K562 (cell line): ENCODE data around the gene STUM.

Experiments used
- CREB1 ChIP-seq, 2 experiments: sonication (generic) in 1 of 2; formaldehyde crosslinking in 1 of 2; IDR thresholded peaks; 2 replicates each; pipeline versions ENCODE4 v1.6.1 to v1.8.0; 2012 to 2022; ENCODE audit warnings: inconsistent platforms in 1 of 2, mild to moderate bottlenecking in 1 of 2, missing genetic modification reagents in 1 of 2, moderate library complexity in 1 of 2
- CTCF ChIP-seq, 3 experiments: IDR thresholded peaks in 2 of 3; conservative IDR thresholded peaks in 1 of 3; 2 replicates each; pipeline ENCODE4 v1.5.1; 2011 to 2012; ENCODE audit warnings: low read length in 3 of 3, mild to moderate bottlenecking in 3 of 3, control low read depth in 2 of 3, improper control_type of control experiment in 1 of 3, inconsistent platforms in 1 of 3, low read depth in 1 of 3, mixed read lengths in 1 of 3, moderate library complexity in 1 of 3; ENCODE audit not compliant: insufficient read depth in 2 of 3
- POLR2AphosphoS5 ChIP-seq: IDR thresholded peaks from 2 replicates; pipeline ENCODE4 v1.6.1; 2011; ENCODE audit warnings: mild to moderate bottlenecking, low read depth, low read length, moderate library complexity; ENCODE audit not compliant: control insufficient read depth, insufficient read depth
- SIN3A ChIP-seq, 2 experiments: fragments of 150-350 bp in 1 of 2; IDR thresholded peaks; 2 replicates each; pipeline ENCODE4 v1.6.1; 2011 to 2016; ENCODE audit warnings: borderline replicate concordance in 2 of 2, low read depth in 2 of 2, low read length in 2 of 2, mild to moderate bottlenecking in 2 of 2, moderate library complexity in 2 of 2; ENCODE audit not compliant: control insufficient read depth in 1 of 2
- SNAPC5 ChIP-seq: fragments of 250-450 bp; sonication (Bioruptor Pico); IDR thresholded peaks from 2 replicates; pipeline ENCODE4 v1.8.0; 2021; ENCODE audit warnings: moderate library complexity, mild to moderate bottlenecking, inconsistent platforms
- SP1 ChIP-seq: sonication (generic); formaldehyde crosslinking; IDR thresholded peaks from 2 replicates; pipeline ENCODE4 v1.8.1; 2022; ENCODE audit warnings: mild to moderate bottlenecking, missing genetic modification reagents
- SRSF9 ChIP-seq: fragments of 200-400 bp; formaldehyde crosslinking; IDR thresholded peaks from 2 replicates; pipeline ENCODE4 v1.6.1; 2017; ENCODE audit warnings: low read depth, low read length, borderline replicate concordance
- TFE3 ChIP-seq: fragments of 450-650 bp; formaldehyde crosslinking; IDR thresholded peaks from 2 replicates; pipeline ENCODE4 v1.4.0; 2020; ENCODE audit warnings: mild to moderate bottlenecking, mixed read lengths
- TRIM25 ChIP-seq: fragments of 450-650 bp; IDR thresholded peaks from 2 replicates; pipeline ENCODE4 v1.7.0; 2016; ENCODE audit warnings: borderline replicate concordance
- ZNF75A ChIP-seq: fragments of 450-650 bp; formaldehyde crosslinking; IDR thresholded peaks from 2 replicates; pipeline ENCODE4 v1.4.0; 2020; ENCODE audit warnings: mild to moderate bottlenecking
- TF ChIP-seq, protein P1 (sequence below): sonication (generic); formaldehyde crosslinking; IDR thresholded peaks from 2 replicates; pipeline ENCODE4 v1.9.0; 2022; ENCODE audit warnings: mild to moderate bottlenecking, missing genetic modification reagents
- TF ChIP-seq, protein P2 (sequence below): sonication (generic); formaldehyde crosslinking; IDR thresholded peaks from 2 replicates; pipeline ENCODE4 v1.5.0; 2020; ENCODE audit warnings: missing genetic modification reagents
- TF ChIP-seq, protein P3 (sequence below): sonication (generic); formaldehyde crosslinking; IDR thresholded peaks from 2 replicates; pipeline ENCODE4 v1.8.1; 2023; ENCODE audit warnings: mild to moderate bottlenecking, missing genetic modification reagents

GRCh38 chr1:226652613-226653012 lies 104.0 kb downstream of the STUM start:
- TF ChIP-seq, protein P1, sequence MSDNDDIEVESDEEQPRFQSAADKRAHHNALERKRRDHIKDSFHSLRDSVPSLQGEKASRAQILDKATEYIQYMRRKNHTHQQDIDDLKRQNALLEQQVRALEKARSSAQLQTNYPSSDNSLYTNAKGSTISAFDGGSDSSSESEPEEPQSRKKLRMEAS = no peak
- TF ChIP-seq TRIM25 (no peak), CREB1 (IDR thresholded peaks at IDR 0.05) (no peak), CREB1 (CRISPR knock-in tag; IDR thresholded peaks at IDR 0.05) (no peak), SNAPC5 (CRISPR knock-in tag) (no peak), ZNF75A (no peak), SP1 (CRISPR knock-in tag) (no peak), SRSF9 (no peak), CTCF (IDR thresholded peaks at IDR 0.05 in 2 of 3, conservative IDR thresholded peaks at IDR 0.05 in 1 of 3; ENCODE audit: insufficient read depth in 2 of 3, low read depth in 1 of 3, low read length in 3 of 3) (no peak), SIN3A (IDR thresholded peaks at IDR 0.05; ENCODE audit: borderline replicate concordance in 2 of 2, control insufficient read depth in 1 of 2, low read depth in 2 of 2, low read length in 2 of 2) (no peak), TFE3 (CRISPR knock-in tag) (no peak), POLR2AphosphoS5 (no peak)
- TF ChIP-seq, protein P2, sequence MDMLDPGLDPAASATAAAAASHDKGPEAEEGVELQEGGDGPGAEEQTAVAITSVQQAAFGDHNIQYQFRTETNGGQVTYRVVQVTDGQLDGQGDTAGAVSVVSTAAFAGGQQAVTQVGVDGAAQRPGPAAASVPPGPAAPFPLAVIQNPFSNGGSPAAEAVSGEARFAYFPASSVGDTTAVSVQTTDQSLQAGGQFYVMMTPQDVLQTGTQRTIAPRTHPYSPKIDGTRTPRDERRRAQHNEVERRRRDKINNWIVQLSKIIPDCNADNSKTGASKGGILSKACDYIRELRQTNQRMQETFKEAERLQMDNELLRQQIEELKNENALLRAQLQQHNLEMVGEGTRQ (CRISPR knock-in tag) = no peak
- TF ChIP-seq, protein P3, sequence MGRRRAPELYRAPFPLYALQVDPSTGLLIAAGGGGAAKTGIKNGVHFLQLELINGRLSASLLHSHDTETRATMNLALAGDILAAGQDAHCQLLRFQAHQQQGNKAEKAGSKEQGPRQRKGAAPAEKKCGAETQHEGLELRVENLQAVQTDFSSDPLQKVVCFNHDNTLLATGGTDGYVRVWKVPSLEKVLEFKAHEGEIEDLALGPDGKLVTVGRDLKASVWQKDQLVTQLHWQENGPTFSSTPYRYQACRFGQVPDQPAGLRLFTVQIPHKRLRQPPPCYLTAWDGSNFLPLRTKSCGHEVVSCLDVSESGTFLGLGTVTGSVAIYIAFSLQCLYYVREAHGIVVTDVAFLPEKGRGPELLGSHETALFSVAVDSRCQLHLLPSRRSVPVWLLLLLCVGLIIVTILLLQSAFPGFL (CRISPR knock-in tag) = no peak
